Islet of Langerhans (tissue), 1 donor: ENCODE measurements around the gene PRMT2.

Source experiments
- FAIRE-seq: peaks from one replicate; lab custom pipeline; 2011; peaks lifted over from hg19 to GRCh38; lab: Jason Lieb, UNC

Gene PRMT2

GRCh38 chr21:46635324-46636180 lies at the start of gene PRMT2:
Gene PRMT2 (plus strand): TSS chr21:46635674. CDS start chr21:46636952, 1,278 bp downstream.
- FAIRE-seq: no peak

GRCh38 chr21:46594276-46594675 lies 41.2 kb upstream of the PRMT2 start:
- FAIRE-seq: no peak

GRCh38 chr21:46596201-46596600 lies 39.3 kb upstream of the PRMT2 start:
- FAIRE-seq: no peak

- FAIRE-seq: no peak
These were observed 38.4 kb upstream of the PRMT2 start for GRCh38 chr21:46597031-46597430.

GRCh38 chr21:46597896-46598343 lies 37.6 kb upstream of the PRMT2 start:
- no peak for FAIRE-seq

- FAIRE-seq: no peak
These were observed 36.6 kb upstream of the PRMT2 start for GRCh38 chr21:46598581-46599572.

GRCh38 chr21:46600305-46600704 lies 35.2 kb upstream of the PRMT2 start:
- no peak for FAIRE-seq

GRCh38 chr21:46600978-46601377 lies 34.5 kb upstream of the PRMT2 start:
- FAIRE-seq: no peak

GRCh38 chr21:46603228-46603627 lies 32.2 kb upstream of the PRMT2 start:
- no peak for FAIRE-seq

GRCh38 chr21:46604329-46604974 lies 31.0 kb upstream of the PRMT2 start:
- FAIRE-seq: no peak

GRCh38 chr21:46604975-46605766 lies 30.3 kb upstream of the PRMT2 start, which contains the start of gene S100B:
Gene S100B (minus strand): TSS chr21:46605082. CDS start chr21:46602415, 2,667 bp downstream.
- FAIRE-seq: no peak

GRCh38 chr21:46605767-46606426 lies 29.6 kb upstream of the PRMT2 start:
- FAIRE-seq: no peak

GRCh38 chr21:46606427-46606813 lies 29.1 kb upstream of the PRMT2 start:
- FAIRE-seq: no peak

- no peak for FAIRE-seq
These were observed 27.8 kb upstream of the PRMT2 start for GRCh38 chr21:46607636-46608035.

GRCh38 chr21:46608672-46609111 lies 26.8 kb upstream of the PRMT2 start:
- FAIRE-seq: no peak

- FAIRE-seq: no peak
These were observed 25.3 kb upstream of the PRMT2 start for GRCh38 chr21:46610018-46610701.

- no peak for FAIRE-seq
These were observed 22.1 kb upstream of the PRMT2 start for GRCh38 chr21:46613391-46613790.

GRCh38 chr21:46616050-46616449 lies 19.4 kb upstream of the PRMT2 start:
- no peak for FAIRE-seq

- no peak for FAIRE-seq
These were observed 18.8 kb upstream of the PRMT2 start for GRCh38 chr21:46616656-46617055.
